ENCODE results near the gene GZMM.

Gene GZMM

DNA sequence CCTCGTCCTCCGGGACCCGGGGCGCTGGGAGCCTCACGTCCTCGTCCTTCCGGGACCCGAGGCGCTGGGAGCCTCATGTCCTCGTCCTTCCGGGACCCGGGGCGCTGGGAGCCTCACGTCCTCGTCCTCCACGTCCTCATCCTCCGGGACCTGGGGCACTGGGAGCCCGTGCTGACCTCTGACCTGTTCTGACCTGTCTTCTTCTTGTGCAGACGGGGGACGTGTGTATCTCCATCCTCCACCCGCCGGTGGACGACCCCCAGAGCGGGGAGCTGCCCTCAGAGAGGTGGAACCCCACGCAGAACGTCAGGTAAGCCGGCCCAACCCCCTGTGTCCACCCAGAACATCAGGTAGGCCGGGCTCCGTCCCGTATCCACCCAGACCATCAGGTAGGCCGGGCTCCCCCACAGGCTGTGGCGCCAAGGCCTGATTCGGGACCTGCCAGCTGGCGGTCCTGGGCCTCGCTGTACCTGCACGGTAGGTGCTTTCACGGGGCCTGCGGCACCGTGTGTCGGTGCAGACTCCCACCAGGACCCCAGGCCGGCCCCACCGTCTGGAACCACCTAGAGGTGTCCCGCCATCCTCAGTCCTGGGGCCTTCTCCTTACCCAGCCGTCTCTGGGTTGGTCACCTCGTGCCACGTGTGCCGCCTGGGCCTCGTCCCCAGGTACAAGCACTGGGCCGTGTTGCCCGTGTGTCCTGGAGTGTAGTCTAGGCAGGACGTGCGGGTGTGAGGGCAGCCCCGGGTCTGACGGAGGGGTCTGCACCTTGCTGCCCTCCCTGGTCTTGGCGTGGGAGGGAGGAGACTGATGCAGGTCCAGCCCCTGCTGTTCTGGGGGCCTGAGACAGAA lies 7.6 kb upstream of the GZMM start:
- no peak overlapping the region for H3K4me3 ChIP-seq (ENCODE audit: low read depth, low read length)
- DNase-seq (ENCODE audit: low read depth) = no peak
- TF ChIP-seq, protein P1, sequence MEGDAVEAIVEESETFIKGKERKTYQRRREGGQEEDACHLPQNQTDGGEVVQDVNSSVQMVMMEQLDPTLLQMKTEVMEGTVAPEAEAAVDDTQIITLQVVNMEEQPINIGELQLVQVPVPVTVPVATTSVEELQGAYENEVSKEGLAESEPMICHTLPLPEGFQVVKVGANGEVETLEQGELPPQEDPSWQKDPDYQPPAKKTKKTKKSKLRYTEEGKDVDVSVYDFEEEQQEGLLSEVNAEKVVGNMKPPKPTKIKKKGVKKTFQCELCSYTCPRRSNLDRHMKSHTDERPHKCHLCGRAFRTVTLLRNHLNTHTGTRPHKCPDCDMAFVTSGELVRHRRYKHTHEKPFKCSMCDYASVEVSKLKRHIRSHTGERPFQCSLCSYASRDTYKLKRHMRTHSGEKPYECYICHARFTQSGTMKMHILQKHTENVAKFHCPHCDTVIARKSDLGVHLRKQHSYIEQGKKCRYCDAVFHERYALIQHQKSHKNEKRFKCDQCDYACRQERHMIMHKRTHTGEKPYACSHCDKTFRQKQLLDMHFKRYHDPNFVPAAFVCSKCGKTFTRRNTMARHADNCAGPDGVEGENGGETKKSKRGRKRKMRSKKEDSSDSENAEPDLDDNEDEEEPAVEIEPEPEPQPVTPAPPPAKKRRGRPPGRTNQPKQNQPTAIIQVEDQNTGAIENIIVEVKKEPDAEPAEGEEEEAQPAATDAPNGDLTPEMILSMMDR (IDR thresholded peaks at IDR 0.05; ENCODE audit: insufficient read depth, low read depth, low read length, missing control alignments) = no peak

DNA sequence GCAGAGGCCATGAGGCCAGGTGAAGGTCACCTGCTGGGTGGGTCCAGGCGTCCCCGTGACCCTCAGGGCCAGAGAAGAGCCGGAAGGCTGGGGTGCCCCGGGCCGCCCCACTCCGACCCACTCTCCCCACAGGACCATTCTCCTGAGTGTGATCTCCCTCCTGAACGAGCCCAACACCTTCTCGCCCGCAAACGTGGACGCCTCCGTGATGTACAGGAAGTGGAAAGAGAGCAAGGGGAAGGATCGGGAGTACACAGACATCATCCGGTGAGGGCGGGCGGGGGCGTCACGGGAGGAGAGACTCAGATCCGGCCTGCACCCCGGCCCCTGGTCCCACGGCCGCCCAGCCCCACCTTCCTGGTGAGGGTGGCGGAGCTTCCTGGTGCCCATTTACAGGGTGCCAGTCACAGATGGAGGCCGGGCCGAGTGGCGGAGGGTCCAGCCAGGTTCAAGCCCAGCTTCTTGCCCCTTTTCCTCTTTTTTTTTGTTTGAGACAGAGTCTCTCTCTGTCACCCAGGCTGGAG lies 6.9 kb upstream of the GZMM start:
- H3K4me3 ChIP-seq (ENCODE audit: low read depth, low read length) = no peak overlapping the region

DNA sequence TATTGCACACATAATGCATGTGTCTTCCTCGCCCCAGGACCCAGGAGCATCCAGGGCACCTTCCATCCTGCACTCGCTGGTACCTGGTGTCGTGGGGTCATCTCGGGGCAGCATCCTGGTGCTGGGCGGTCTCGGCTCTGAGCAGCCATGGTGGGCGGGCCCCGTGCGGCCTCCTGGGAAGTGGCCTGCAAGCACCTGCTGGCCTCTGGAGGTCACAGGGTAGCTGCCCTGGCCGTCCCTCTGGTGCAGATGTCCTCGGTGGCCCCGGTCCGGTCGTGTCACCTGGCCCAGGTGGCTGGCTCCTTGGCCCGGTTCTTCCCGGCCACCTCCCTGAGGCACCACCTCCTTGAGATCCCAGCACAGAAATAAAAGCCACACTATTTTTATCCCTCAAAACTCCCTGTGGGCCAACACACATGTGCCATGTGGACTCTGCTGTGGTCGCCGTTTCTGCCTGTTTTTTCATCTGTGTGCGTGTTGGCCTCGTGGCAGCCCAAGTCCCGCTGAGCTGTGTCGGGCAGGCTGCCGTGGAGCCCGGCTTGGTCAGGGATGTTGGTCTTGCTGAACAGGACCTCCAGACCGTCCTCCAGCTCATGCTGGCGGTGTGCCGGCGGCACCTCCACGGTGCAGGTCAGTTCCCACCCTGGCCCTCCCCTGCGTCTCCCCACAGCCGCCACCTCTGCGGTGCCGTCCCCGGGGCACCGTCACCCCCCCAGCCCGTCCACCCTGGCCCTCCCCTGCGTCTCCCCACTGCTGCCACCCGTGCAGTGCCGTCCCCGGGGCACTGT lies 5.0 kb upstream of the GZMM start:
- no peak for DNase-seq (ENCODE audit: low read depth)
- TF ChIP-seq, protein P1 (IDR thresholded peaks at IDR 0.05; ENCODE audit: insufficient read depth, low read depth, low read length, missing control alignments) = no peak
- H3K4me3 ChIP-seq (ENCODE audit: low read depth, low read length) = no peak overlapping the region

More for the DNA sequence above, 6.9 kb upstream of the GZMM start:
- DNase-seq (ENCODE audit: low read depth) = no peak
- TF ChIP-seq, protein P1 (IDR thresholded peaks at IDR 0.05; ENCODE audit: insufficient read depth, low read depth, low read length, missing control alignments) = no peak

DNA sequence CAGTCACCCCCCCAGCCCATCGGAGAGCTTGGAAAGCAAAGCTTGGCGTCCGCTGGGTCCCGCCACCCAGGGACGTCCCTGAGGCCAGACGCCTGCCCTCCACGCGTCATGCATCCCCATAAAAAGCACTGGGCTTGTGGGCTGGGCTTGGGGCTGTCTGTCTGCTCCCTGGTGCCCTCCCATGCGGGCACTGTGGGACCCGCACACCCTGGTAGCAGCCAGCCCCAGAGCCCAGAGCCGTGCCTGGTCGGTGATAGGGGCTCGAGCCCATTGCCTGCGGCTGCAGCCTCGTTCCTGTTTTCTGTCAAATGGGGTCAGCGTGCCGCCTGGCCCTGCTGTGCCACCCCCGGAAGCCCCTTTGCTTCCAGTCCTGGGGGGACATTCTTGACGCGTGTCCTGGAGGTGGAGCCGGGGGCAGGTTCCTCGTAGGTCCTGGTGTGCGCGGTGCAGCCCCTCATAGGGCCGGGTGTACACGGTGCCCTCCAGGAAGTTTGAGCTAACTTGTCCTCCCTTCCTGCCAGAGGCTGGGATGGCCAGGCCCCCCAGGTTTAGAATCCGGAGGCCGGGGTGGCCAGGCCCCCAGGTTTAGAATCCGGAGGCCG lies 4.3 kb upstream of the GZMM start:
- H3K4me3 ChIP-seq (ENCODE audit: low read depth, low read length) = no peak overlapping the region
- TF ChIP-seq, protein P1 (IDR thresholded peaks at IDR 0.05; ENCODE audit: insufficient read depth, low read depth, low read length, missing control alignments) = no peak
- no peak for DNase-seq (ENCODE audit: low read depth)

DNA sequence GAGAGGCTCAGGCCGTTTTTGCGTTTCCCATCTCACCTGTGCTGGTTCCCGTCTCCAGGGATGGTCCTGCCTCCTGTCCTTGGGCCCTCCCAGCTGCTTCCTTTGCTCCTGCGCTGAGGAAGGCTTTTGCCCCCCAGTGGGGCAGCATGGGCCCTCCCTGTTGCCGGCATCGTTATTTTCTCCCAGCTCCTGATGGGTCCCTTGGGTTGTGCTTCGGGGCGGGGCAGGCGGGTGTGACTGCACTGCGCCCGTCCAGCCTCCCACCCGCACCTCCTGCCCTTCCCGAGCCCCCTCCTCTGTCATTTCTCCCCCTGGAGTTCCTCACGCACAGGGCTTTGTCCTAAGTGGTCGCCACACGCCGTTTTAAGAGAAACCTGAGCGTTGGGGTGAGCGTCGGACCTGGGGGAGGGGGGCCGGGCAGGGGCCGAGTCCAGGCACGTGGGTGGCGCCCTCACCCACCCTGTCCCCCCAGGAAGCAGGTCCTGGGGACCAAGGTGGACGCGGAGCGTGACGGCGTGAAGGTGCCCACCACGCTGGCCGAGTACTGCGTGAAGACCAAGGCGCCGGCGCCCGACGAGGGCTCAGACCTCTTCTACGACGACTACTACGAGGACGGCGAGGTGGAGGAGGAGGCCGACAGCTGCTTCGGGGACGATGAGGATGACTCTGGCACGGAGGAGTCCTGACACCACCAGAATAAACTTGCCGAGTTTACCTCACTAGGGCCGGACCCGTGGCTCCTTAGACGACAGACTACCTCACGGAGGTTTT lies 2.8 kb upstream of the GZMM start:
- TF ChIP-seq, protein P1 (IDR thresholded peaks at IDR 0.05; ENCODE audit: insufficient read depth, low read depth, low read length, missing control alignments) = no peak
- no peak for DNase-seq (ENCODE audit: low read depth)
- no peak overlapping the region for H3K4me3 ChIP-seq (ENCODE audit: low read depth, low read length)

DNA sequence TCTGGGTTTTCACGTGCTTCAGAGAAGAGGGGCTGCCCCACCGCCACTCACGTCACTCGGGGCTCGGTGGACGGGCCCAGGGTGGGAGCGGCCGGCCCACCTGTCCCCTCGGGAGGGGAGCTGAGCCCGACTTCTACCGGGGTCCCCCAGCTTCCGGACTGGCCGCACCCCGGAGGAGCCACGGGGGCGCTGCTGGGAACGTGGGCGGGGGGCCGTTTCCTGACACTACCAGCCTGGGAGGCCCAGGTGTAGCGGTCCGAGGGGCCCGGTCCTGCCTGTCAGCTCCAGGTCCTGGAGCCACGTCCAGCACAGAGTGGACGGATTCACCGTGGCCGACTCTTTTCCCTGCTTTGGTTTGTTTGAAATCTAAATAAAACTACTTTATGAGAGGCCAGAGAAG lies 2.2 kb upstream of the GZMM start:
- no peak overlapping the region for H3K4me3 ChIP-seq (ENCODE audit: low read depth, low read length)
- TF ChIP-seq, protein P1 (IDR thresholded peaks at IDR 0.05; ENCODE audit: insufficient read depth, low read depth, low read length, missing control alignments) = no peak
- DNase-seq (ENCODE audit: low read depth) = no peak

Data from GM12865 (cell line).